Karpas-422 (cell line): ENCODE measurements around the gene EBF3. TPM values are rescaled to one million over a fixed set of nuclear protein-coding genes. Genes with fewer than 3 reads are reported as not detected.

Experiments used
- DNase-seq: peaks from one replicate; pipeline ENCODE4 v3.0.0-alpha.2; 2015
- H2AFZ ChIP-seq: fragments of 200-600 bp; sonication (generic); 2 replicates; pipeline ENCODE4 v1.6.1; 2014; ENCODE audit warnings: antibody characterized with exemption, low read length, mixed read lengths
- H3K27ac ChIP-seq: fragments of 200-600 bp; sonication (generic); 2 replicates; pipeline ENCODE4 v1.5.1; 2014; ENCODE audit warnings: mild to moderate bottlenecking, low read length, moderate library complexity
- H3K27me3 ChIP-seq: fragments of 200-600 bp; sonication (generic); 2 replicates; pipeline ENCODE4 v1.6.1; 2014; ENCODE audit warnings: low read length, mixed read lengths
- H3K36me3 ChIP-seq: fragments of 200-600 bp; sonication (generic); 2 replicates; pipeline ENCODE4 v1.6.1; 2014; ENCODE audit warnings: low read length, mixed read lengths; ENCODE audit not compliant: insufficient read depth
- H3K4me1 ChIP-seq: fragments of 200-600 bp; sonication (generic); 2 replicates; pipeline ENCODE4 v1.6.1; 2014; ENCODE audit warnings: mild to moderate bottlenecking, low read length, mixed read lengths
- H3K4me2 ChIP-seq: fragments of 200-600 bp; sonication (generic); 2 replicates; pipeline ENCODE4 v1.6.1; 2014; ENCODE audit warnings: low read length, low read depth, mild to moderate bottlenecking; ENCODE audit not compliant: poor library complexity, severe bottlenecking
- H3K4me3 ChIP-seq: fragments of 200-600 bp; sonication (generic); 2 replicates; pipeline ENCODE4 v1.5.1; 2014; ENCODE audit warnings: mild to moderate bottlenecking, antibody characterized with exemption, low read length, mixed read lengths
- H3K79me2 ChIP-seq: fragments of 200-600 bp; sonication (generic); 2 replicates; pipeline ENCODE4 v1.6.1; 2014; ENCODE audit warnings: mild to moderate bottlenecking, low read length, mixed read lengths
- H3K9ac ChIP-seq: fragments of 200-600 bp; sonication (generic); 2 replicates; pipeline ENCODE4 v1.6.0; 2014; ENCODE audit warnings: low read length
- H3K9me2 ChIP-seq: fragments of 200-600 bp; sonication (generic), shearing (Covaris generic); replicated peaks from 2 replicates; pipeline ENCODE4 v1.6.0; 2014; ENCODE audit warnings: mild to moderate bottlenecking, low read length, moderate library complexity; ENCODE audit not compliant: insufficient read depth
- H3K9me3 ChIP-seq: fragments of 300-700, 200-600 bp; sonication (generic); 2 replicates; pipeline ENCODE4 v1.6.1; 2014; ENCODE audit warnings: low read length, mixed read lengths
- H4K20me1 ChIP-seq: fragments of 200-600 bp; sonication (generic); 2 replicates; pipeline ENCODE4 v1.6.1; 2014; ENCODE audit warnings: mild to moderate bottlenecking, antibody characterized with exemption, low read length, low read depth; ENCODE audit not compliant: insufficient read depth
- total RNA-seq: library from RNA; depleted of rRNA; stranded (reverse); fragments of >200 nt; shearing (Covaris generic); gene quantifications from 2 replicates; pipeline ENCODE4 v1.2.3, GENCODE V29; 2014; ENCODE audit warnings: low replicate concordance

Gene EBF3
- total RNA-seq, 1 experiment from 2014 or later: not detected

DNA sequence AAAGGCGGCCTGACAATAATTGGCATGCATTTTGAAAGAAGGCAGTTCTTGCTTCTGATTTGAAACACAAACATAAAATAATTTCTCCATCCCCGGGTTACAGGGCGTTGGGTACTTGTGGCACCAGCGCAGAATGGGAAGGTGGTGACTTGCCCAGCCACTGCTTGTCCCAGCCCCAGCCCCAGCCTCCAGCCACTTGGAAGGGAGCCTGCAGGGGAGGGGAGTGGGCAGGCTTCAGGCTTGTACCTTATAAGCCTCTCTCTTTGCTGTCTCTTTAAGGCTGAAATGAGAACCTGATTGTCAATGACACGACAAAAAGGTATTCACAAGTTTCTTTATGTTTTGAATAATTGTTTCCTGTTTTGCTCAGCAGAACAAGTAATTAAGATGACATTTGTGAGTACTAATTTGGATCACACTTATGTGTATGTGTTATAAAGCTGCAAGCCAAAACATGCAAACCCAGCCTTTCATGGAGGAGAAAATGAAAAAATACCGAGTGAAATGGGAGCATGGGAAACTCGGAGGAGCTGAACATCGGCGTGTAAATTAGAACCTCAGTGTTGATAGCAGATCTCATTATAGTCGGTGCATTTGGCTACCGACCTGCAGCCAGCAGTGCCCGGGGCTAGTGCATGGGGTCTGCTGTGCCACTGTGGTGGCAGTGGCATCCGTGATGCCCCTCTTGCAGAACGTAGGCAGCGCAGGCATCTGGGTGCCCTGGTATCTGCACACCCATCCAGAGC is 129.9 kb downstream of the EBF3 start:
- H3K27ac ChIP-seq: no peak overlapping the region
- no peak overlapping the region for H3K4me2 ChIP-seq
- no peaks in the 10 kb centered on the region for H3K9me3 ChIP-seq
- no peak overlapping the region for H3K4me3 ChIP-seq
- H3K79me2 ChIP-seq: no peaks in the 10 kb centered on the region
- DNase-seq: no peak
- no peaks in the 10 kb centered on the region for H3K27me3 ChIP-seq
- no peaks in the 10 kb centered on the region for H3K36me3 ChIP-seq
- no peaks in the 10 kb centered on the region for H3K9me2 ChIP-seq
- no peaks in the 10 kb centered on the region for H3K4me1 ChIP-seq
- no peak overlapping the region for H2AFZ ChIP-seq
- no peaks in the 10 kb centered on the region for H4K20me1 ChIP-seq
- no peak overlapping the region for H3K9ac ChIP-seq

DNA sequence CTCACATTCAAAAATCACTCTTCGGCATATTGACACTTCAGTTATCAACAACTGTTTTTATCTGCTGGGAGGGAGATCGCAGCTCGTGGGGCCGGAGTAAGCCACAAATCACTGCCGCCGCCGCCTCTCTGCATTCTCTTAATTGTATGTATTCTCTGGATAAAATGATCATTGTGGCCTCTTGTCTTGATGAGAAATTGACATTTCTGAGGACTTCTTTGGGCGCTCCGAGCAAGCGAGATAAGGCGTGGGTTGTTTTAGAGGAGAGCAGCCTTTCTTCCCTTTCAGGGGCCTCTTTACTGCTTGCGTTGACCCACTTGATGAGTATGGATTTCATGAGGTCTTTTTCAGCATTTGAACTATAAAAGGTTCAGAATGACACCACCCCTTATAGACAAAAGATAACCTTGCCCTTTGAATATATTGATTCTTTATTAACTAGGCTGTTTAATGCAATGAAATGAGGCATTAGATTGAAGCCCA is 130.6 kb downstream of the EBF3 start:
- no peak overlapping the region for H3K4me3 ChIP-seq
- no peaks in the 10 kb centered on the region for H3K4me1 ChIP-seq
- H3K9me2 ChIP-seq: no peaks in the 10 kb centered on the region
- no peaks in the 10 kb centered on the region for H4K20me1 ChIP-seq
- H2AFZ ChIP-seq: no peak overlapping the region
- H3K27ac ChIP-seq: no peak overlapping the region
- H3K9ac ChIP-seq: no peak overlapping the region
- DNase-seq: no peak
- H3K27me3 ChIP-seq: no peaks in the 10 kb centered on the region
- H3K4me2 ChIP-seq: no peak overlapping the region
- no peaks in the 10 kb centered on the region for H3K79me2 ChIP-seq
- no peaks in the 10 kb centered on the region for H3K36me3 ChIP-seq
- H3K9me3 ChIP-seq: no peaks in the 10 kb centered on the region

DNA sequence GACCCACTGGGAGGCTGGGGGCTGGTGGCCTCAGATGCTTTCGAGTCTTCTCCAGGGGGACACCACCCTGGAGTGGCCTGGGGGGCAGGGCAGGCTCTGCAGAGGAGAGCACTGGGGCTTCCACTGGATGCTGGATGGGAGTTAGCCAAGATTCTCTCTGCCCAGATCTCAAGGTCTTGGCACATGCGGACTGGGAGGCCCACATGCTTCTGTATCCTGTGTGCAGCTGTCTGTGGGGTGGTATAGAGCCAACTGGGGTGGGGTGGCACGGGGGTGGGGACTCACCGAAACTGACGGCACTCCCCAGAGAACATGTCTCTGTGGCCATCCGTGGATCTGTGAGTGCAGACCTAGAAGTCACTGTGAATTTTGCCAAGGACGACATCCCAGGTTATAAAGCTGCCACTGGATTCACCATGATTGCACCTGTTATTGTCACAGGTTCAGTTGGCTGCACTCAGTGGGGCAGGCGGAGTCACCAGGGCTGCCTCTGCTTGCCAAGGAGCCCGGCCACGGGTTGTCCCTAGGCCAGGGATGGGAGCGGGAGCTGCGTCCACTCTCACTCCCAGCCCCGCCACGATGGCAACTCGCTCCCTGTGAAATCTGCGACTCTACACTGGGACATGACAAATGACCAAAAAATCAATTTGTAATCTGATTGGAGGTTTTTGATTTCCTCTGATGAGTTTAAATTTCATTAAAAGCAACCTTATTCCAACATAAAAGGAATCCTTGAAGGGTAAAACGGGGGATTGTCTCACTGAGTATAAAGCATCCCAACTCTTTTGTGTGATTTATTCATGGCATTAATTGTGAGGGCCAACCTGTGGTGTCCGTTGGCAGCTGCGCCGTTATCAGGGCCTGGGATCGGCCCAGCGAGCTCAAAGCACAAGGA is 131.3 kb downstream of the EBF3 start:
- no peak overlapping the region for H3K4me3 ChIP-seq
- no peaks in the 10 kb centered on the region for H3K27me3 ChIP-seq
- H3K79me2 ChIP-seq: no peaks in the 10 kb centered on the region
- H3K4me2 ChIP-seq: no peak overlapping the region
- H3K4me1 ChIP-seq: no peaks in the 10 kb centered on the region
- H3K9me2 ChIP-seq: no peaks in the 10 kb centered on the region
- H4K20me1 ChIP-seq: no peaks in the 10 kb centered on the region
- H3K9ac ChIP-seq: no peak overlapping the region
- H3K9me3 ChIP-seq: no peaks in the 10 kb centered on the region
- no peak overlapping the region for H3K27ac ChIP-seq
- no peak overlapping the region for H2AFZ ChIP-seq
- DNase-seq: no peak
- no peaks in the 10 kb centered on the region for H3K36me3 ChIP-seq

DNA sequence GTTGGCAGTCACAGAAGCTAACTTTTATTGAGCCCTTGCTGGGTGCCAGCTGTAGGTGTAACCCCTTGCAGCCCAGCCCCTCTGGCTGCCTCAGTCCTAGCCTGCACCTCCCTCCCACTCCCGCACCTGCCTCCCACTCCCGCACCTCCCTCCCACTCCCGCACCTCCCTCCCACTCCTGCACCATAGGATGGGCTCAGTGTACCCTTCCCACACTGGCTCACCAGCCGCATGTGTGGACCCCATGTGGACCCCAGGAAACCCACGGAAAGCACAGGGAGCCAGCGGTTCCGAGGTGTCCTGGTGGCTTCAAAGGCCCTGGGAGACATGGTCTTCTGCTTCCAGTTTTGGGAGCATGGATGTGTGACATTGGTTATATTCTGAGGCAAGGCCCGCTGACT is 132.9 kb downstream of the EBF3 start:
- H3K9me3 ChIP-seq: no peaks in the 10 kb centered on the region
- no peak overlapping the region for H2AFZ ChIP-seq

DNA sequence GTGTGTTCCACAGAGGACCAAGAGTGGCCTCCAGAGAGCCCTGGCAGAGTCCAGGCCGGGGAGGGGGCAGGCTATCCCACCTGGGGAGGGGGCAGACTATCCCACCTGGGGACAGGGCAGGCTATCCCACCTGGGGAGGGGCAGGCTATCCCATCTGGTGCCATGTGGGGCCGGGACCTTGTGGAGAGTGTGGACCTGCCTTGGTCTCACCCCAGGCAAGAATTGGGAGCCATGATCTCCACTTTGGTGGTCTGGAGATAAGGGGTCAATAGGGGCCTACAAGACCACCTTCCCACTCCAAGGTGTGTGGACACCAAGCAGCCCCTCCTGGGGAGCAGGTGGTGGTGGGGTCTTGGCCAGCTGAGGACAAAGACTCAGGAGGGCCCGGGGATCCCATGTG is 138.2 kb downstream of the EBF3 start:
- no peak for DNase-seq
- H3K27me3 ChIP-seq: no peaks in the 10 kb centered on the region

More for the DNA sequence above, 132.9 kb downstream of the EBF3 start:
- Histone ChIP-seq H3K79me2 (no peaks in the 10 kb centered on the region), H3K4me2 (no peak overlapping the region), H3K9me2 (no peaks in the 10 kb centered on the region), H3K36me3 (no peaks in the 10 kb centered on the region), H3K27me3 (no peaks in the 10 kb centered on the region), H3K27ac (no peak overlapping the region), H4K20me1 (no peaks in the 10 kb centered on the region), H3K9ac (no peak overlapping the region), H3K4me3 (no peak overlapping the region), H3K4me1 (no peaks in the 10 kb centered on the region)
- no peak for DNase-seq

DNA sequence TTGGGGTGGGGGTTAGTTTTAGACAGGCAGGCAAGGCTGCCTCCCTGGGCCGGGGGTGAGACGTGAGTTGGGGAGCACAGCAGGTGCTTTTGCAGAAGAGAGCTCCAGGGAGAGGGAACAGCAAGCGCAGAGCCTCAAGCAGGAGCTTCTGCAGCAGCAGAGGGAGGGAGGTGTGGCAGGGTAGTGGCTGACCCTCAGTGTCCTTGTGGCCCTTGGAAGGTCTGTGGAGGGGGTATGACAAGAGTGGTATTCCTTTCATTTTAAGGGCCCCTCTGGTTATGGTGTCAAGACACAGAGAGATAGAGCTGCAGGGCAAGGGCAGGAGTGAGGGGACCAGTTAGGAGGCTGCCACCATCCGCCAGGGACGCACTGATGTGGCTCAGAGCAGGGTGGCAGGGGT is 138.9 kb downstream of the EBF3 start:
- Histone ChIP-seq H3K4me1 (no peaks in the 10 kb centered on the region), H3K4me3 (no peak overlapping the region)

More for the DNA sequence above, 138.2 kb downstream of the EBF3 start:
- Histone ChIP-seq H2AFZ (no peak overlapping the region), H3K36me3 (no peaks in the 10 kb centered on the region), H3K4me2 (no peak overlapping the region), H3K4me1 (no peaks in the 10 kb centered on the region), H3K27ac (no peak overlapping the region), H3K79me2 (no peaks in the 10 kb centered on the region), H3K9me3 (no peaks in the 10 kb centered on the region), H4K20me1 (no peaks in the 10 kb centered on the region), H3K9me2 (no peaks in the 10 kb centered on the region), H3K9ac (no peak overlapping the region), H3K4me3 (no peak overlapping the region)

DNA sequence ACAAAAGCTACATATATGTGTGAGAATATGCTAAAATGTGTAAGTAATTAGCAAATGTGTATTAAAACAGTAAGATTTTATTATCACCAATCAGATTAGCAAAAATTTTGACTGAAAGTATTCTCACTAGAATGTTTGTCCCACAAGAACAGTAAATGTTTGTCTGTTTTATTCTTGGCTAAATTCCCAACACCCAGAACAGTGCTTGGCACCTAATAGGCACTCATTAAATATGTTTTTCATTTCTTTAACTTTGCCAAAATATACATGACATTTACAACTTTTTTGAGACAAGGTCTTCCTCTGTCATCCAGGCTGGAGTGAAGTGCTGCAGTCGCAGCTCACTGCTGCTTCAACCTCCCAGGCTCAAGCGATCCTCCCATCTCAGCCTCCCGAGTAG is 143.6 kb downstream of the EBF3 start:
- no peak for DNase-seq

More for the DNA sequence above, 138.9 kb downstream of the EBF3 start:
- Histone ChIP-seq H3K4me2 (no peak overlapping the region), H3K9me2 (no peaks in the 10 kb centered on the region), H3K9ac (no peak overlapping the region), H3K9me3 (no peaks in the 10 kb centered on the region), H2AFZ (no peak overlapping the region), H3K79me2 (no peaks in the 10 kb centered on the region), H3K36me3 (no peaks in the 10 kb centered on the region), H3K27ac (no peak overlapping the region), H4K20me1 (no peaks in the 10 kb centered on the region), H3K27me3 (no peaks in the 10 kb centered on the region)
- DNase-seq: no peak

DNA sequence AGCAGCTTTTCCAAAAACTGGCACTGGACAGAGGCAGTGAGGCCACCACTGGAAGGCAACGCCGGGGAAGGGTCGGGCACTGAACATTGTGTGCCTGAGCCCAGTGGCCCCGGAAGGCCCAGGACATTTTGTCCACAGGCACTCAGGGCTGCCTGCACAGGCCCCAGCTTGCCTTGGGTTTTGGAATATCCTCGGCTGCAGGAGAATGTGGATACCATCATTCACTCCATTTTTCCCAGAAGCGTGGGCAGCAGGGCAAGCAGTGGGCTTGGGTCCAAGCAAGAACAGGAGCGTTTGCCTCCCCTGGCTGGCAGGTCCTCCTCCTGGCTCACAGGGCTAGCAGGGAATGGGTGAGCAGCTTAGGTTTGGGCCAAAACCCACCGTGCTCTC is 147.4 kb downstream of the EBF3 start:
- Histone ChIP-seq H3K36me3 (no peaks in the 10 kb centered on the region), H3K27ac (no peak overlapping the region), H3K79me2 (no peaks in the 10 kb centered on the region), H2AFZ (no peak overlapping the region), H3K9ac (no peak overlapping the region), H3K4me2 (no peak overlapping the region), H3K9me3 (no peaks in the 10 kb centered on the region), H3K9me2 (no peaks in the 10 kb centered on the region), H4K20me1 (no peaks in the 10 kb centered on the region), H3K4me3 (no peak overlapping the region), H3K4me1 (no peaks in the 10 kb centered on the region), H3K27me3 (no peaks in the 10 kb centered on the region)
- no peak for DNase-seq

More for the DNA sequence above, 143.6 kb downstream of the EBF3 start:
- H3K9me3 ChIP-seq: no peaks in the 10 kb centered on the region
- no peak overlapping the region for H2AFZ ChIP-seq
- no peaks in the 10 kb centered on the region for H3K36me3 ChIP-seq
- H3K4me3 ChIP-seq: no peak overlapping the region
- H3K79me2 ChIP-seq: no peaks in the 10 kb centered on the region
- no peak overlapping the region for H3K4me2 ChIP-seq
- no peaks in the 10 kb centered on the region for H3K9me2 ChIP-seq
- H3K27me3 ChIP-seq: no peaks in the 10 kb centered on the region
- no peak overlapping the region for H3K27ac ChIP-seq
- H4K20me1 ChIP-seq: no peaks in the 10 kb centered on the region
- H3K9ac ChIP-seq: no peak overlapping the region
- H3K4me1 ChIP-seq: no peaks in the 10 kb centered on the region
